HG03354 (cell line): Measurements from ENCODE around the gene NTNG2.
"Not testable (repeated sequence)": the region's sequence is repeated elsewhere in the genome, so short reads cannot be mapped to it uniquely, and the experiment has no call there.

Experiments used
- ATAC-seq: cut with Tn5 transposase; IDR thresholded peaks from one replicate; pipeline ENCODE4 v1.9.1; 2021; ENCODE audit warnings: mild to moderate bottlenecking; ENCODE audit not compliant: unreplicated experiment, poor library complexity, severe bottlenecking

Gene NTNG2

GRCh38 chr9:132243156-132244074 is 81.6 kb downstream of the NTNG2 start:
- no peak for ATAC-seq

GRCh38 chr9:132244582-132245455 is 83.0 kb downstream of the NTNG2 start:
- no peak for ATAC-seq

GRCh38 chr9:132245465-132245864 is 83.6 kb downstream of the NTNG2 start:
- no peak for ATAC-seq

GRCh38 chr9:132247942-132248341 is 86.1 kb downstream of the NTNG2 start:
- ATAC-seq: no peak

- ATAC-seq: no peak
These were observed 87.3 kb downstream of the NTNG2 start for GRCh38 chr9:132249123-132249522.

GRCh38 chr9:132249690-132250089 is 87.8 kb downstream of the NTNG2 start:
- no peak for ATAC-seq

- no peak for ATAC-seq
These were observed 88.7 kb downstream of the NTNG2 start for GRCh38 chr9:132250324-132251262.

- no peak for ATAC-seq
These were observed 99.0 kb downstream of the NTNG2 start for GRCh38 chr9:132260846-132261245.

GRCh38 chr9:132266017-132266416 is 104.2 kb downstream of the NTNG2 start:
- no peak for ATAC-seq

- no peak for ATAC-seq
These were observed 105.8 kb downstream of the NTNG2 start for GRCh38 chr9:132267660-132268059.

- no peak for ATAC-seq
These were observed 107.0 kb downstream of the NTNG2 start for GRCh38 chr9:132268725-132269352.

- ATAC-seq: not testable (repeated sequence)
These were observed 108.1 kb downstream of the NTNG2 start for GRCh38 chr9:132269704-132270516.

- ATAC-seq: no peak
These were observed 113.0 kb downstream of the NTNG2 start for GRCh38 chr9:132274861-132275260.

GRCh38 chr9:132283165-132283564 is 121.3 kb downstream of the NTNG2 start:
- no peak for ATAC-seq

- no peak for ATAC-seq
These were observed 122.0 kb downstream of the NTNG2 start for GRCh38 chr9:132283863-132284262.

- no peak for ATAC-seq
These were observed 125.5 kb downstream of the NTNG2 start for GRCh38 chr9:132287256-132287760.

- no peak for ATAC-seq
These were observed 126.5 kb downstream of the NTNG2 start for GRCh38 chr9:132288361-132288760.

GRCh38 chr9:132288966-132289365 is 127.1 kb downstream of the NTNG2 start:
- no peak for ATAC-seq
